H1 (cell line): ENCODE results near the gene GCK. TPM values are rescaled to one million over a fixed set of nuclear protein-coding genes. Genes with fewer than 3 reads are reported as not detected.

Experiments
- CTCF ChIA-PET: fragments of 300-600 bp; sonication (Branson Sonifier 250); formaldehyde crosslinking; loops from one replicate; lab custom pipeline; 2021; ENCODE audit not compliant: partially characterized antibody; lab: Charles Lee
- POLR2A ChIA-PET: fragments of 300-600 bp; sonication (Branson Sonifier 250); formaldehyde crosslinking; loops from one replicate; lab custom pipeline; 2021; ENCODE audit warnings: inconsistent platforms; ENCODE audit not compliant: partially characterized antibody; lab: Charles Lee
- DNase-seq, 2 experiments: peaks; one replicate each; pipeline versions ENCODE4 v3.0.0 to v3.0.0-alpha.2; 2010 to 2022; ENCODE audit warnings: low spot score in 2 of 2, low read depth in 1 of 2, mixed read lengths in 1 of 2
- FAIRE-seq: peaks from 2 replicates; lab custom pipeline; 2011; peaks lifted over from hg19 to GRCh38; lab: Jason Lieb, UNC
- H2AFZ ChIP-seq: 2 replicates; pipeline ENCODE4 v1.8.1; 2012; ENCODE audit warnings: low read length, inconsistent platforms
- H2AK5ac ChIP-seq: 2 replicates; pipeline ENCODE4 v1.6.1; 2013; ENCODE audit warnings: low read depth, low read length
- H2BK120ac ChIP-seq: replicated peaks from 2 replicates; pipeline ENCODE3; 2013; ENCODE audit warnings: low read depth, low read length, inconsistent platforms
- H2BK12ac ChIP-seq: 2 replicates; pipeline ENCODE4 v1.6.1; 2013; ENCODE audit warnings: low read depth, low read length
- H2BK15ac ChIP-seq: 2 replicates; pipeline ENCODE4 v1.6.1; 2013; ENCODE audit warnings: low read length
- H2BK20ac ChIP-seq: 2 replicates; pipeline ENCODE4 v1.6.1; 2013; ENCODE audit warnings: low read length
- H2BK5ac ChIP-seq: 2 replicates; pipeline ENCODE4 v1.6.1; 2013; ENCODE audit warnings: low read depth, low read length
- H3K14ac ChIP-seq: 2 replicates; pipeline ENCODE4 v1.6.1; 2013; ENCODE audit warnings: inconsistent platforms; ENCODE audit not compliant: insufficient read length
- H3K18ac ChIP-seq: 2 replicates; pipeline ENCODE4 v1.6.1; 2013; ENCODE audit warnings: low read length; ENCODE audit errors: extremely low read depth
- H3K23ac ChIP-seq: 2 replicates; pipeline ENCODE4 v1.6.1; 2013; ENCODE audit warnings: inconsistent platforms; ENCODE audit not compliant: insufficient read length
- H3K23me2 ChIP-seq: 2 replicates; pipeline ENCODE4 v1.6.1; 2013; ENCODE audit warnings: low read depth, low read length
- H3K27ac ChIP-seq: 2 replicates; pipeline ENCODE4 v1.6.1; 2011; ENCODE audit warnings: low read depth, low read length, inconsistent platforms
- H3K27me3 ChIP-seq, 4 experiments: replicated peaks in 1 of 4; 1 replicate in 1 of 4; 2 replicates in 3 of 4; pipeline versions ENCODE4 v1.6.1 to v1.8.1; 2011 to 2013; ENCODE audit warnings: low read length in 3 of 4, mild to moderate bottlenecking in 3 of 4, inconsistent platforms in 2 of 4, mixed read lengths in 2 of 4, moderate library complexity in 1 of 4; ENCODE audit not compliant: control insufficient read depth in 3 of 4, insufficient read depth in 3 of 4; ENCODE audit errors: extremely low read depth in 1 of 4
- H3K36me3 ChIP-seq, 4 experiments: 2 replicates each; pipeline versions ENCODE4 v1.6.1 to v1.8.1; 2011 to 2013; ENCODE audit warnings: mild to moderate bottlenecking in 4 of 4, low read length in 3 of 4, moderate library complexity in 2 of 4, control low read depth in 1 of 4, inconsistent platforms in 1 of 4; ENCODE audit not compliant: insufficient read depth in 4 of 4, control insufficient read depth in 2 of 4
- H3K4ac ChIP-seq: replicated peaks from 2 replicates; pipeline ENCODE3; 2013; ENCODE audit warnings: low read length, low read depth, mixed read lengths, inconsistent platforms; ENCODE audit not compliant: insufficient read length
- H3K4me1 ChIP-seq, 4 experiments: replicated peaks in 1 of 4; 1 replicate in 1 of 4; 2 replicates in 3 of 4; pipeline versions ENCODE4 v1.6.1 to v1.8.1; 2011 to 2013; ENCODE audit warnings: low read length in 3 of 4, inconsistent platforms in 2 of 4, mixed read lengths in 1 of 4; ENCODE audit not compliant: insufficient read depth in 4 of 4, control insufficient read depth in 3 of 4
- H3K4me2 ChIP-seq, 2 experiments: 2 replicates each; pipeline versions ENCODE4 v1.6.1 to v1.8.1; 2011 to 2013; ENCODE audit warnings: low read depth in 2 of 2, low read length in 2 of 2, control low read depth in 1 of 2, inconsistent platforms in 1 of 2, mild to moderate bottlenecking in 1 of 2; ENCODE audit not compliant: insufficient read depth in 1 of 2
- H3K4me3 ChIP-seq, 4 experiments: fragments of 200-600, 300-600 bp in 1 of 4; sonication (generic), shearing (Covaris generic), sonication (Bioruptor Twin) in 1 of 4; 2 replicates each; pipeline versions ENCODE4 v1.5.1 to v1.8.1; 2011 to 2016; ENCODE audit warnings: low read length in 4 of 4, low read depth in 3 of 4, control low read depth in 2 of 4, inconsistent platforms in 2 of 4, mild to moderate bottlenecking in 2 of 4, mixed read lengths in 1 of 4, moderate library complexity in 1 of 4; ENCODE audit not compliant: insufficient read depth in 2 of 4; ENCODE audit errors: extremely low read depth in 1 of 4
- H3K56ac ChIP-seq: replicated peaks from 2 replicates; pipeline ENCODE3; 2013; ENCODE audit warnings: low read depth, mild to moderate bottlenecking, mixed read lengths, low read length, inconsistent platforms; ENCODE audit not compliant: insufficient read length
- H3K79me1 ChIP-seq: 2 replicates; pipeline ENCODE4 v1.6.1; 2013; ENCODE audit warnings: low read depth, low read length, control low read depth
- H3K79me2 ChIP-seq, 2 experiments: 2 replicates each; pipeline versions ENCODE4 v1.6.1 to v1.8.1; 2012 to 2013; ENCODE audit warnings: low read length in 2 of 2, mild to moderate bottlenecking in 2 of 2, inconsistent platforms in 1 of 2; ENCODE audit not compliant: insufficient read depth in 2 of 2, control insufficient read depth in 1 of 2
- H3K9ac ChIP-seq, 4 experiments: replicated peaks in 1 of 4; 1 replicate in 1 of 4; 2 replicates in 3 of 4; pipeline versions ENCODE4 v1.6.1 to v1.8.1; 2011 to 2013; ENCODE audit warnings: low read depth in 3 of 4, low read length in 3 of 4, control low read depth in 2 of 4, mild to moderate bottlenecking in 2 of 4, moderate library complexity in 2 of 4, inconsistent platforms in 1 of 4; ENCODE audit errors: extremely low read depth in 1 of 4
- H3K9me3 ChIP-seq, 2 experiments: 2 replicates each; pipeline versions ENCODE4 v1.6.1 to v1.8.1; 2012 to 2013; ENCODE audit warnings: mild to moderate bottlenecking in 2 of 2, moderate library complexity in 2 of 2, control low read depth in 1 of 2, inconsistent platforms in 1 of 2, low read depth in 1 of 2, low read length in 1 of 2, mixed read lengths in 1 of 2; ENCODE audit not compliant: insufficient read depth in 2 of 2
- H4K20me1 ChIP-seq, 2 experiments: replicated peaks in 1 of 2; 2 replicates each; pipeline versions ENCODE3 to v1.8.1; 2011 to 2013; ENCODE audit warnings: inconsistent platforms in 2 of 2, low read length in 2 of 2, mild to moderate bottlenecking in 1 of 2; ENCODE audit not compliant: insufficient read depth in 2 of 2, control insufficient read depth in 1 of 2
- H4K5ac ChIP-seq: 2 replicates; pipeline ENCODE4 v1.6.1; 2013; ENCODE audit warnings: low read length, low read depth, mixed read lengths, inconsistent platforms; ENCODE audit not compliant: insufficient read length
- H4K8ac ChIP-seq: 2 replicates; pipeline ENCODE4 v1.8.0; 2013; ENCODE audit warnings: mild to moderate bottlenecking, moderate library complexity, low read length, inconsistent platforms; ENCODE audit not compliant: insufficient read depth; ENCODE audit errors: extremely low read depth
- H4K91ac ChIP-seq: replicated peaks from 2 replicates; pipeline ENCODE3; 2013; ENCODE audit warnings: low read length, mixed read lengths, inconsistent platforms; ENCODE audit not compliant: insufficient read length
- CBX5 ChIP-seq: fragments of 300-800, 300-1000 bp; sonication (generic); IDR thresholded peaks from 2 replicates; pipeline ENCODE4 v1.7.1; 2016; ENCODE audit warnings: antibody characterized with exemption, low read length, low read depth
- EP300 ChIP-seq, 2 experiments: IDR thresholded peaks; 1 replicate in 1 of 2; 2 replicates in 1 of 2; pipeline ENCODE4 v1.6.1; 2011 to 2012; ENCODE audit warnings: low read depth in 2 of 2, low read length in 2 of 2, mild to moderate bottlenecking in 2 of 2, borderline replicate concordance in 1 of 2, inconsistent platforms in 1 of 2, moderate library complexity in 1 of 2
- FOSL1 ChIP-seq: IDR thresholded peaks from 2 replicates; pipeline ENCODE4 v1.6.1; 2011; ENCODE audit warnings: mild to moderate bottlenecking, low read depth, low read length, moderate library complexity; ENCODE audit not compliant: insufficient read depth
- GTF2F1 ChIP-seq: IDR thresholded peaks from 2 replicates; pipeline ENCODE4 v1.6.1; 2012; ENCODE audit warnings: low read depth, low read length, improper control_type of control experiment, borderline replicate concordance
- NANOG ChIP-seq: IDR thresholded peaks from 2 replicates; pipeline ENCODE4 v1.6.1; 2011; ENCODE audit warnings: low read length, low read depth, mild to moderate bottlenecking, inconsistent platforms; ENCODE audit not compliant: insufficient read depth, poor library complexity, severe bottlenecking
- PHF8 ChIP-seq: fragments of 200-600 bp; sonication (generic); conservative IDR thresholded peaks from 2 replicates; pipeline ENCODE4 v1.7.1; 2012; ENCODE audit warnings: low read depth, mild to moderate bottlenecking, inconsistent platforms, low read length, moderate library complexity
- POLR2AphosphoS5 ChIP-seq: IDR thresholded peaks from 2 replicates; pipeline ENCODE4 v1.6.1; 2011; ENCODE audit warnings: low read depth, low read length
- POU5F1 ChIP-seq: IDR thresholded peaks from 2 replicates; pipeline ENCODE4 v1.6.1; 2011; ENCODE audit warnings: low read depth, mild to moderate bottlenecking, low read length, moderate library complexity
- RAD21 ChIP-seq, 2 experiments: IDR thresholded peaks in 1 of 2; conservative IDR thresholded peaks in 1 of 2; 2 replicates each; pipeline ENCODE4 v1.6.1; 2011; ENCODE audit warnings: low read depth in 2 of 2, low read length in 2 of 2, improper control_type of control experiment in 1 of 2, inconsistent platforms in 1 of 2, mild to moderate bottlenecking in 1 of 2, moderate library complexity in 1 of 2
- RXRA ChIP-seq: IDR thresholded peaks from 2 replicates; pipeline ENCODE4 v1.6.1; 2011; ENCODE audit warnings: low read depth, mild to moderate bottlenecking, low read length, moderate library complexity; ENCODE audit not compliant: insufficient read depth
- TCF12 ChIP-seq: IDR thresholded peaks from 2 replicates; pipeline ENCODE4 v1.6.1; 2011; ENCODE audit warnings: low read depth, mild to moderate bottlenecking, low read length
- TEAD4 ChIP-seq: IDR thresholded peaks from 2 replicates; pipeline ENCODE4 v1.6.1; 2012; ENCODE audit warnings: low read depth, low read length, inconsistent platforms, mixed read lengths
- WGBS, 2 experiments: shearing (Covaris generic) in 1 of 2; methylation state at CpG; one replicate each; pipeline versions ENCODE4 v1.1.6 to v1.1.7; 2013 to 2015; ENCODE audit warnings: low lambda C conversion rate in 2 of 2, mixed read lengths in 2 of 2, inconsistent platforms in 1 of 2, low coverage in 1 of 2, missing lambda C conversion rate in 1 of 2; ENCODE audit not compliant: insufficient replicate concordance in 2 of 2, insufficient coverage in 1 of 2, insufficient read length in 1 of 2; ENCODE audit errors: extremely low coverage in 1 of 2, missing lambda C conversion rate in 1 of 2; 5-methylcytosine and 5-hydroxymethylcytosine counted together
- polyA plus RNA-seq, 7 experiments: library from polyadenylated mRNA; depleted of rRNA in 3 of 7; stranded (reverse) in 5 of 7; unstranded in 2 of 7; fragments of >200 nt in 5 of 7; fragments of 200-250 nt in 2 of 7; gene quantifications; 1 replicate in 5 of 7; 2 replicates in 1 of 7; 4 replicates in 1 of 7; pipeline versions ENCODE4 v1.2.1 to v1.2.3, GENCODE V29; 2011 to 2013; ENCODE audit warnings: missing spikeins in 2 of 7, mixed read lengths in 2 of 7
- total RNA-seq: library from RNA; stranded (reverse); fragmentation: NEBNext Ultra II Directional; extraction: Animal tissue kit (Norgen Biotek cat#: 25700); gene quantifications from 2 replicates; pipeline ENCODE4 v1.2.1, GENCODE V29; 2021
- TF ChIP-seq, protein P1 (sequence below): IDR thresholded peaks from 2 replicates; pipeline ENCODE4 v1.6.1; 2012; ENCODE audit warnings: inconsistent platforms

The GCK gene
- total and polyA plus RNA-seq, 2 of the 8 experiments (the other 6 are each of a cell fraction or from before 2014, with no cell fraction given) = 2.4 to 4.9 TPM

DNA sequence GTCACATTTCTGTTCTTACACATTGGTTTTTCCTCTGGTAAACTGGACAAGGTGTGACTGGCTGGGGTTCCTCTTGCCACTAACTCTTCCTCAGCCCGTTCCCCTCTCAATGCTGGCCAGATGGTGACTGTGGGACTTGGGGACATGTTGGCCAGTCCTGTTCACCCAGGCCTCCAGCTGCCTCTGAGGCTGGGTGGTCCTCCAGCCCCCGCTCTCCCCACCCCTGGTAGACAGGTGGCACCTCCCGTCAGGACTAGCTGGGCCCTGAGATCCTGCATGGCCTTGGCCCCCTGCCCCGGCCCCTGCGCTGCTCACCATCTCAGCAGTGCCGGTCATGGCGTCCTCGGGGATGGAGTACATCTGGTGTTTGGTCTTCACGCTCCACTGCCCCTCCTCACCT, 37.3 kb downstream of the GCK start:
- Histone ChIP-seq H2BK5ac (no peak overlapping the region), H3K56ac (no peak overlapping the region), H3K18ac (no peak overlapping the region), H2BK15ac (no peak overlapping the region), H3K9ac (no peak overlapping the region), H3K4me1 (peaks cover 0 to 4% (median 1%) of the 10 kb centered on the region in 4 experiments; a peak in 2 of 7 replicates), H2AFZ (no peak overlapping the region), H3K4ac (no peak overlapping the region), H3K23ac (no peak overlapping the region), H3K79me1 (no peaks in the 10 kb centered on the region), H4K5ac (no peak overlapping the region), H4K20me1 (no peaks in the 10 kb centered on the region), H2AK5ac (no peak overlapping the region), H2BK12ac (no peak overlapping the region), H3K4me3 (no peak overlapping the region), H3K4me2 (no peak overlapping the region), H2BK20ac (no peak overlapping the region), H4K8ac (no peak overlapping the region; the same call in 1 of the 2 replicates), H3K14ac (no peak overlapping the region), H3K27me3 (no peaks in the 10 kb centered on the region; a peak in 3 of 7 replicates), H4K91ac (no peak overlapping the region), H2BK120ac (no peak overlapping the region), H3K36me3 (no peaks in the 10 kb centered on the region), H3K79me2 (no peaks in the 10 kb centered on the region), H3K9me3 (no peaks in the 10 kb centered on the region), H3K23me2 (no peaks in the 10 kb centered on the region), H3K27ac (no peak overlapping the region)
- 93% methylated on average over 9 of the region's 9 CpGs; no CpG with 5 or more reads in 1 of the 2 experiments for WGBS, 2 experiments
- ChIA-PET CTCF (interaction anchor here (2.7 to 6.1 kb wide), 2 partner anchors 43 to 62 kb away, joined by 7 to 46 read pairs; no protein-coding TSS in a partner anchor), POLR2A (interaction anchor here (1.8 kb wide), 1 partner anchor 29 kb away, joined by 5 read pairs; the partner anchor contains the start of gene POLD2)
- DNase-seq (no peak), FAIRE-seq (no peak)
- TF ChIP-seq RAD21 (IDR thresholded peaks at IDR 0.05 in 1 of 2, conservative IDR thresholded peaks at IDR 0.05 in 1 of 2; ENCODE audit: low read depth in 2 of 2, low read length in 2 of 2) (no peak), FOSL1 (no peak), RXRA (no peak), EP300 (IDR thresholded peaks at IDR 0.05; ENCODE audit: borderline replicate concordance in 1 of 2, low read depth in 2 of 2, low read length in 2 of 2) (no peak), GTF2F1 (no peak), CBX5 (no peak), PHF8 (no peak), TCF12 (no peak), NANOG (no peak), POLR2AphosphoS5 (no peak), TEAD4 (no peak), POU5F1 (no peak)
- TF ChIP-seq, protein P1, sequence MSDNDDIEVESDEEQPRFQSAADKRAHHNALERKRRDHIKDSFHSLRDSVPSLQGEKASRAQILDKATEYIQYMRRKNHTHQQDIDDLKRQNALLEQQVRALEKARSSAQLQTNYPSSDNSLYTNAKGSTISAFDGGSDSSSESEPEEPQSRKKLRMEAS = no peak
